Measurements from ENCODE around the gene MARCO. TPM values are rescaled to one million over a fixed set of nuclear protein-coding genes. Genes with fewer than 3 reads are reported as not detected.

MARCO gene
- total RNA-seq, 6 experiments from 2014 or later, result 5.8 to 129 (median 31.9) TPM

- Histone ChIP-seq H3K27ac (no peak overlapping the region), H3K9me3 (no peaks in the 10 kb centered on the region), H3K27me3 (no peaks in the 10 kb centered on the region), H3K4me1 (no peaks in the 10 kb centered on the region), H3K36me3 (no peaks in the 10 kb centered on the region), H3K4me3 (no peak overlapping the region)
- no peak for DNase-seq
- intact Hi-C loops (cut with DNase I), result no loop called here
- no peak for ATAC-seq
- WGBS (ENCODE audit: insufficient coverage, low coverage, low lambda C conversion rate, missing lambda C conversion rate), result 20% methylated on average over 2 of the region's 2 CpGs
- TF ChIP-seq POLR2A (IDR thresholded peaks at IDR 0.05) (no peak), CTCF (IDR thresholded peaks at IDR 0.05) (no peak)
Measured at GRCh38 chr2:118986738-118987137, 44.7 kb downstream of the MARCO start.

DNA sequence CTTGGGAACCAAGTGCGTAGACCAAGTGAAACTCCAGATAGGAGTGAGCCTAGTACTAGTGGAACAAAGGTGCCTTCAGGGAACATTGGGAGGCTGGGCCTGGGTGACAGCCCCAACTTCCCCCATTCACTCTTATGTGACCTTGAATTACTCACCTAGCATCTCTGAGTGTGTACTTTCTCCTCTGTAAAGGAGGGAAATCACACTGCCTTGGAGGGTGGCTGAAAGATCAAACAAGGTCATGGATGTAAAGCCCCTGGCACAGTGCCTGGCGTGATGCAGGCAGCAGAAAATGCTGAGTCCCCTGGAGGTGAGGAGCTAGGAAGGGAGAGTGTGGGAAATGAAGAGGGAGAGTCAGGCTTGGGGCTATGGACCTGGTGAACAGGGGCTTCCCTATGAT is 45.9 kb downstream of the MARCO start:
- intact Hi-C loops (cut with DNase I), result no loop called here

GRCh38 chr2:118988706-118989105 is 46.7 kb downstream of the MARCO start:
- Histone ChIP-seq H3K4me3 (no peak overlapping the region), H3K27ac (no peak overlapping the region), H3K4me1 (no peaks in the 10 kb centered on the region), H3K27me3 (no peaks in the 10 kb centered on the region), H3K9me3 (no peaks in the 10 kb centered on the region), H3K36me3 (no peaks in the 10 kb centered on the region)
- DNase-seq (no peak), ATAC-seq (no peak)
- intact Hi-C loops (cut with DNase I), result no loop called here
- WGBS (ENCODE audit: insufficient coverage, low coverage, low lambda C conversion rate, missing lambda C conversion rate), result 70% methylated on average over 2 of the region's 5 CpGs
- TF ChIP-seq CTCF (IDR thresholded peaks at IDR 0.05), result no peak
- TF ChIP-seq POLR2A (IDR thresholded peaks at IDR 0.05), result no peak

More for the DNA sequence above, 45.9 kb downstream of the MARCO start:
- H3K27me3 ChIP-seq, result no peaks in the 10 kb centered on the region
- H3K9me3 ChIP-seq, result no peaks in the 10 kb centered on the region
- H3K36me3 ChIP-seq, result no peaks in the 10 kb centered on the region
- H3K4me3 ChIP-seq, result no peak overlapping the region
- TF ChIP-seq CTCF (IDR thresholded peaks at IDR 0.05), result no peak
- no peak for TF ChIP-seq POLR2A (IDR thresholded peaks at IDR 0.05)
- no peaks in the 10 kb centered on the region for H3K4me1 ChIP-seq
- DNase-seq, result peak in 1 of 3 donors; percentile 19
- no peak for ATAC-seq
- H3K27ac ChIP-seq, result no peak overlapping the region
- WGBS (ENCODE audit: insufficient coverage, low coverage, low lambda C conversion rate, missing lambda C conversion rate), result 14% methylated on average over 1 of the region's 2 CpGs

GRCh38 chr2:118989481-118989880 is 47.5 kb downstream of the MARCO start:
- TF ChIP-seq CTCF (IDR thresholded peaks at IDR 0.05) (no peak), POLR2A (IDR thresholded peaks at IDR 0.05) (no peak)
- no peak for ATAC-seq
- WGBS (ENCODE audit: insufficient coverage, low coverage, low lambda C conversion rate, missing lambda C conversion rate), result 27% methylated on average over 2 of the region's 2 CpGs

More at GRCh38 chr2:118989481-118989880, 47.5 kb downstream of the MARCO start:
- Histone ChIP-seq H3K4me1 (no peaks in the 10 kb centered on the region), H3K36me3 (no peaks in the 10 kb centered on the region), H3K4me3 (no peak overlapping the region), H3K9me3 (no peaks in the 10 kb centered on the region), H3K27ac (no peak overlapping the region), H3K27me3 (no peaks in the 10 kb centered on the region)
- DNase-seq, result peak in 1 of 3 donors; percentile 22
- intact Hi-C loops (cut with DNase I), result no loop called here

Measured in right lobe of liver (tissue), 6 donors.